WTC11 (cell line): ENCODE data around the gene HNRNPUL1. TPM values are rescaled to one million over a fixed set of nuclear protein-coding genes. Genes with fewer than 3 reads are reported as not detected.

Experiments used
- ATAC-seq: fragments of 200-7000 bp; cut with Tn5 transposase; 2 replicates; pipeline ENCODE4 v1.10.0; 2021; ENCODE audit warnings: mild to moderate bottlenecking, moderate library complexity
- CTCF ChIA-PET: fragments of 300-600 bp; sonication (Branson Sonifier 250); formaldehyde crosslinking; loops from one replicate; lab custom pipeline; 2021; ENCODE audit warnings: antibody characterized with exemption; lab: Charles Lee
- POLR2A ChIA-PET: fragments of 350-600 bp; sonication (Branson Sonifier 250); formaldehyde crosslinking; loops from one replicate; lab custom pipeline; 2021; ENCODE audit warnings: antibody characterized with exemption; lab: Charles Lee
- DNase-seq: peaks from one replicate; pipeline ENCODE4 v3.0.0; 2021; ENCODE audit warnings: low spot score
- H3K27ac Mint-ChIP-seq: 2 replicates; pipeline ENCODE4 v1.8.0; 2021; ENCODE audit warnings: mixed read lengths
- H3K27me3 Mint-ChIP-seq: 2 replicates; pipeline ENCODE4 v1.8.0; 2021; ENCODE audit warnings: low read depth, mild to moderate bottlenecking, moderate library complexity, mixed read lengths
- H3K36me3 Mint-ChIP-seq: 2 replicates; pipeline ENCODE4 v1.8.0; 2021; ENCODE audit warnings: mixed read lengths
- H3K4me1 Mint-ChIP-seq: 2 replicates; pipeline ENCODE4 v1.8.0; 2022; ENCODE audit warnings: mixed read lengths
- H3K4me3 Mint-ChIP-seq: 2 replicates; pipeline ENCODE4 v1.8.0; 2021; ENCODE audit warnings: mild to moderate bottlenecking, moderate library complexity, mixed read lengths
- H3K9me3 Mint-ChIP-seq: 2 replicates; pipeline ENCODE4 v1.8.0; 2021; ENCODE audit warnings: mixed read lengths
- ELF4 ChIP-seq: sonication (generic); formaldehyde crosslinking; IDR thresholded peaks from 2 replicates; pipeline ENCODE4 v1.8.1; 2022; ENCODE audit warnings: low read depth, mild to moderate bottlenecking, moderate library complexity, missing genetic modification reagents
- GRHL2 ChIP-seq: fragments of 250-450 bp; sonication (Bioruptor Pico); IDR thresholded peaks from 2 replicates; pipeline ENCODE4 v1.8.0; 2022; ENCODE audit warnings: mild to moderate bottlenecking, moderate library complexity; ENCODE audit not compliant: insufficient replicate concordance, severe bottlenecking
- MLX ChIP-seq: sonication (generic); formaldehyde crosslinking; IDR thresholded peaks from 2 replicates; pipeline ENCODE4 v1.8.1; 2023; ENCODE audit warnings: mild to moderate bottlenecking, missing genetic modification reagents, moderate library complexity
- MXD4 ChIP-seq: fragments of 250-450 bp; sonication (Bioruptor Pico); IDR thresholded peaks from 2 replicates; pipeline ENCODE4 v1.8.0; 2021; ENCODE audit warnings: mild to moderate bottlenecking, moderate library complexity, borderline replicate concordance
- SMAD3 ChIP-seq: sonication (generic); formaldehyde crosslinking; IDR thresholded peaks from 2 replicates; pipeline ENCODE4 v1.8.0; 2022; ENCODE audit warnings: missing genetic modification reagents, mild to moderate bottlenecking, borderline replicate concordance
- STAT6 ChIP-seq: sonication (generic); formaldehyde crosslinking; conservative IDR thresholded peaks from 2 replicates; pipeline ENCODE4 v1.8.1; 2023; ENCODE audit warnings: mild to moderate bottlenecking, low read depth, missing genetic modification reagents, moderate library complexity
- TEAD4 ChIP-seq: sonication (generic); formaldehyde crosslinking; IDR thresholded peaks from 2 replicates; pipeline ENCODE4 v1.8.0; 2022; ENCODE audit warnings: mild to moderate bottlenecking, missing genetic modification reagents
- ZBTB21 ChIP-seq: sonication (generic); formaldehyde crosslinking; IDR thresholded peaks from 2 replicates; pipeline ENCODE4 v1.8.1; 2023; ENCODE audit warnings: mild to moderate bottlenecking, missing genetic modification reagents, borderline replicate concordance
- ZMAT4 ChIP-seq: fragments of 250-450 bp; sonication (Bioruptor Pico); IDR thresholded peaks from 2 replicates; pipeline ENCODE4 v1.9.0; 2021; ENCODE audit warnings: mild to moderate bottlenecking
- ZNF281 ChIP-seq: sonication (generic); formaldehyde crosslinking; IDR thresholded peaks from 2 replicates; pipeline ENCODE4 v1.8.0; 2023; ENCODE audit warnings: mild to moderate bottlenecking, missing genetic modification reagents
- ZNF423 ChIP-seq: fragments of 250-450 bp; sonication (Bioruptor Pico); IDR thresholded peaks from 2 replicates; pipeline ENCODE4 v2.1.2; 2022; ENCODE audit warnings: mild to moderate bottlenecking, moderate library complexity
- ZNF425 ChIP-seq: fragments of 250-450 bp; sonication (Bioruptor Pico); conservative IDR thresholded peaks from 2 replicates; pipeline ENCODE4 v1.9.0; 2021; ENCODE audit warnings: mild to moderate bottlenecking
- ZNF532 ChIP-seq: fragments of 250-450 bp; sonication (Bioruptor Pico); IDR thresholded peaks from 2 replicates; pipeline ENCODE4 v1.9.0; 2021; ENCODE audit warnings: mild to moderate bottlenecking, borderline replicate concordance
- total RNA-seq: library from RNA; stranded (reverse); gene quantifications from 3 replicates; pipeline ENCODE4 v1.2.3, GENCODE V29; 2021

HNRNPUL1 gene
- total RNA-seq, 1 experiment from 2014 or later, result 282 TPM

GRCh38 chr19:41330946-41331678, 66.9 kb downstream of the HNRNPUL1 start (continued):
- TF ChIP-seq ZNF532 (no peak), ZBTB21 (CRISPR knock-in tag) (no peak), STAT6 (CRISPR knock-in tag) (no peak), ELF4 (CRISPR knock-in tag) (no peak), ZNF423 (CRISPR knock-in tag) (no peak)
- TF ChIP-seq, all 79 proteins: peak for 0

- ATAC-seq (no peak), DNase-seq (no peak)
- H3K9me3 Mint-ChIP-seq, result no peaks in the 10 kb centered on the region
- ChIA-PET CTCF (interaction anchor here (0.7 to 2.1 kb wide), 6 partner anchors 10 to 239 kb away, joined by 4 to 15 read pairs (median 8); partner anchors contain the start of gene TGFB1), POLR2A (interaction anchor here (1.0 kb wide), 1 partner anchor 14 kb away, joined by 3 read pairs; no protein-coding TSS in a partner anchor)
- H3K4me1 Mint-ChIP-seq, result peaks cover 37% of the 10 kb centered on the region
- H3K36me3 Mint-ChIP-seq, result no peaks in the 10 kb centered on the region
- H3K4me3 Mint-ChIP-seq, result peak overlapping the region; percentile 77
- H3K27ac Mint-ChIP-seq, result no peak overlapping the region
- H3K27me3 Mint-ChIP-seq, result peaks cover 19% of the 10 kb centered on the region
- TF ChIP-seq ZNF532 (no peak), MXD4 (CRISPR knock-in tag) (no peak), MLX (CRISPR knock-in tag) (no peak), ZNF281 (CRISPR knock-in tag) (no peak), ZMAT4 (CRISPR knock-in tag) (no peak), TEAD4 (no peak), GRHL2 (no peak), ZNF425 (CRISPR knock-in tag) (no peak), SMAD3 (CRISPR knock-in tag) (no peak)
Observed at GRCh38 chr19:41332000-41332399, 67.8 kb downstream of the HNRNPUL1 start.
